ENCODE measurements around the gene SLC6A16. TPM values are rescaled to one million over a fixed set of nuclear protein-coding genes. Genes with fewer than 3 reads are reported as not detected.
"Not testable (repeated sequence)": the region's sequence is repeated elsewhere in the genome, so short reads cannot be mapped to it uniquely, and the experiment has no call there.

The SLC6A16 gene
- total and polyA plus RNA-seq, 8 donors, result 0.44 to 5.4 (median 1.2) TPM; not detected in 3

- TF ChIP-seq, protein P1, sequence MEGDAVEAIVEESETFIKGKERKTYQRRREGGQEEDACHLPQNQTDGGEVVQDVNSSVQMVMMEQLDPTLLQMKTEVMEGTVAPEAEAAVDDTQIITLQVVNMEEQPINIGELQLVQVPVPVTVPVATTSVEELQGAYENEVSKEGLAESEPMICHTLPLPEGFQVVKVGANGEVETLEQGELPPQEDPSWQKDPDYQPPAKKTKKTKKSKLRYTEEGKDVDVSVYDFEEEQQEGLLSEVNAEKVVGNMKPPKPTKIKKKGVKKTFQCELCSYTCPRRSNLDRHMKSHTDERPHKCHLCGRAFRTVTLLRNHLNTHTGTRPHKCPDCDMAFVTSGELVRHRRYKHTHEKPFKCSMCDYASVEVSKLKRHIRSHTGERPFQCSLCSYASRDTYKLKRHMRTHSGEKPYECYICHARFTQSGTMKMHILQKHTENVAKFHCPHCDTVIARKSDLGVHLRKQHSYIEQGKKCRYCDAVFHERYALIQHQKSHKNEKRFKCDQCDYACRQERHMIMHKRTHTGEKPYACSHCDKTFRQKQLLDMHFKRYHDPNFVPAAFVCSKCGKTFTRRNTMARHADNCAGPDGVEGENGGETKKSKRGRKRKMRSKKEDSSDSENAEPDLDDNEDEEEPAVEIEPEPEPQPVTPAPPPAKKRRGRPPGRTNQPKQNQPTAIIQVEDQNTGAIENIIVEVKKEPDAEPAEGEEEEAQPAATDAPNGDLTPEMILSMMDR (IDR thresholded peaks at IDR 0.05), result peak in 4 of 7 experiments; percentile 21 to 58 (median 46)
- H3K27ac ChIP-seq; H3K36me3 ChIP-seq; intact Hi-C loops (cut with DNase I; ENCODE audit: low total_unique reads); H3K4me3 ChIP-seq; H3K27me3 ChIP-seq; H3K4me1 ChIP-seq: not testable (repeated sequence)
- WGBS, 5 donors, result 29 to 37% (median 36%) methylated on average over 11 to 12 of the region's 12 CpGs
- peaks cover 4 to 28% (median 28%) of the 10 kb centered on the region in 4 donors for H3K9me3 ChIP-seq
- DNase-seq, result peak; percentile 10 to 67
Observed at GRCh38 chr19:49266409-49266808, 58.6 kb downstream of the SLC6A16 start.

DNA sequence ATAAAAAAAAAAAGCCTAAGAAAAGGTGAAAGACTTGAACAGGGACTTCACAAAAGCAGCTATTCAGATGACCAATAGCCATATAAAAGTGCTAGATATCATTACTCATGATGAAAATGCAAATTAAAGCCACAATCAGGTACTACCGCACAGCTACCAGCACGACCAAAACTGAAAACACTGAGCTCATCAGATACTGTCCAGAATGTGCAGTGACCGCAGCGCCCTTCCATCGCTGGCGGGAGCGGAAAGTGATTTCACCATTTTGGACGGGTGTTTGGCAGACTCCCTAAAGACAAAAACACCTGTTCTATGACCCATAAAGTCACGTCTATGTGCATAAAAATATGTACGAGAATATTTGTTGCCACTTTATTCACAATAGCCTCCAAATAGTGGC is 60.7 kb downstream of the SLC6A16 start:
- Histone ChIP-seq H3K4me1 (no peaks in the 10 kb centered on the region), H3K4me3 (no peak overlapping the region), H3K27ac (no peak overlapping the region), H3K27me3 (no peaks in the 10 kb centered on the region), H3K9me3 (peaks cover 4 to 32% (median 31%) of the 10 kb centered on the region in 4 donors), H3K36me3 (no peaks in the 10 kb centered on the region)
- intact Hi-C loops (cut with DNase I; ENCODE audit: low total_unique reads), result no loop called here
- WGBS, 5 donors, result 77 to 88% (median 82%) methylated on average over 10 of the region's 10 CpGs
- DNase-seq, result no peak
- TF ChIP-seq EP300 (IDR thresholded peaks at IDR 0.05), result no peak

- TF ChIP-seq POLR2A (IDR thresholded peaks at IDR 0.05) (no peak), EP300 (IDR thresholded peaks at IDR 0.05) (no peak), POLR2AphosphoS5 (IDR thresholded peaks at IDR 0.05) (no peak)
- TF ChIP-seq, protein P1 (IDR thresholded peaks at IDR 0.05), result no peak
- intact Hi-C loops (cut with DNase I; ENCODE audit: low total_unique reads), result no loop called here
- no peak overlapping the region for H3K4me3 ChIP-seq
- no peak for DNase-seq
- no peaks in the 10 kb centered on the region for H3K36me3 ChIP-seq
- no peak overlapping the region for H3K27ac ChIP-seq
- H3K4me1 ChIP-seq, result no peaks in the 10 kb centered on the region
- H3K27me3 ChIP-seq, result no peaks in the 10 kb centered on the region
- peaks cover 5 to 37% (median 35%) of the 10 kb centered on the region in 4 donors for H3K9me3 ChIP-seq
Observed at GRCh38 chr19:49261602-49262001, 63.4 kb downstream of the SLC6A16 start.

GRCh38 chr19:49256691-49257090 is 68.3 kb downstream of the SLC6A16 start:
- Histone ChIP-seq H3K27me3 (no peaks in the 10 kb centered on the region), H3K4me1 (no peaks in the 10 kb centered on the region), H3K27ac (no peak overlapping the region), H3K9me3 (peaks cover 5 to 22% (median 18%) of the 10 kb centered on the region in 4 donors), H3K36me3 (no peaks in the 10 kb centered on the region), H3K4me3 (no peak overlapping the region)
- WGBS, 5 donors, result 56 to 65% (median 58%) methylated on average over 3 of the region's 3 CpGs
- intact Hi-C loops (cut with DNase I; ENCODE audit: low total_unique reads), result no loop called here
- TF ChIP-seq, protein P1 (IDR thresholded peaks at IDR 0.05), result no peak
- TF ChIP-seq POLR2AphosphoS5 (IDR thresholded peaks at IDR 0.05), result no peak
- no peak for TF ChIP-seq EP300 (IDR thresholded peaks at IDR 0.05)
- no peak for TF ChIP-seq POLR2A (IDR thresholded peaks at IDR 0.05)
- DNase-seq, result no peak

DNA sequence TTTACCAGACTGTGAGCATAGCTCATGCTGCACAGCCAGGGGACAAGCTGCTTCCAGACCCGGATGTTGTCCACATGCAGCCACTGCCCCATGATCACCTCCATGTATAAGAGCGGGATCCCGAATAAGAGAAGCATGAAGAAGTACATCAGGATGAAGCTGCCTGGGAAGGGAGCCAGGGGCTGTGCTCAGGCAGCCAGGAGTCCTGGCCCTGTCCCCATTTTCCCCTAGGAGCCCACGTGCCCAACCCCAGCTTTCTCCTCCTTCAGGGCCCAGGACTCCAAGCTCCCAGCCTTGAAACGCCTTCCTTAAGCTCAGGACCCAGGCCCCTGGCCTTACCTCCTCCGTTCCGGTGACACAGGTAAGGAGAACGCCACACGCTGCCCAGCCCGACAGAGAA is 69.3 kb downstream of the SLC6A16 start:
- TF ChIP-seq EP300 (IDR thresholded peaks at IDR 0.05), result no peak
- no peak for TF ChIP-seq POLR2AphosphoS5 (IDR thresholded peaks at IDR 0.05)
- DNase-seq, result no peak
- Histone ChIP-seq H3K4me1 (no peaks in the 10 kb centered on the region), H3K9me3 (peaks cover 5 to 22% (median 18%) of the 10 kb centered on the region in 4 donors), H3K27ac (no peak overlapping the region), H3K27me3 (no peaks in the 10 kb centered on the region), H3K4me3 (no peak overlapping the region), H3K36me3 (no peaks in the 10 kb centered on the region)
- WGBS, 5 donors, result 81 to 92% (median 81%) methylated on average over 9 to 10 of the region's 10 CpGs
- intact Hi-C loops (cut with DNase I; ENCODE audit: low total_unique reads), result no loop called here
